Measurements from ENCODE around the gene ZNF14. TPM values are rescaled to one million over a fixed set of nuclear protein-coding genes. Genes with fewer than 3 reads are reported as not detected.

ZNF14 gene
- polyA plus RNA-seq, 3 donors, result 0.88 to 2.1 (median 1.2) TPM

DNA sequence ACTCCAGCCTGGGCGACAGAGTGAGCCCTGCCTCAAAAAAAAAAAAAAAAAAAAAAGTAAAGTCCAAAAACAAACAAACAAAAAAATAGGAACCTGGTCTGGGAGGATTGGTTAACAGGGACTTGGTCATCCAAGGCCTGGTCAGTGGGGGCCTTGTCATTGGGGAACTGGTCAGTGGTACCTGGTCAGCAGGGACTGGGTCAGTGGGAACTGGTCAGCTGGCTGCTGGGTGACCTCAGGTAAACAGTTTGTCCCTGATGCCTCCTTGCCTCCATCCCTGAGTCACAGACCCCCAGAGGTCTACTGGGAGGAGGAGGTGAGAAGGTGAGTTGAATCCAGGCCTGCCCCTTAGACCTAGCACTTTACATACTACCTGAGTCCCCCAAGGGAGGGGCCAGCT lies 5.7 kb upstream of the ZNF14 start:
- Histone ChIP-seq H4K20me1 (ENCODE audit: insufficient read depth, low read length) (no peaks in the 10 kb centered on the region), H3K4me3 (replicated peaks in 1 of 3; ENCODE audit: low read depth in 2 of 3, low read length in 3 of 3) (no peak overlapping the region), H3K27me3 (ENCODE audit: control insufficient read depth in 2 of 2, insufficient read depth in 2 of 2, low read length in 2 of 2) (no peaks in the 10 kb centered on the region), H3K4me2 (replicated peaks; ENCODE audit: extremely low read depth, low read length, poor library complexity, severe bottlenecking) (no peak overlapping the region), H3K4me1 (ENCODE audit: control insufficient read depth in 1 of 2, insufficient read depth in 2 of 2, low read length in 2 of 2) (peaks cover 0 to under 1% of the 10 kb centered on the region in 2 donors), H3K79me2 (ENCODE audit: insufficient read depth, low read length) (no peaks in the 10 kb centered on the region), H3K27ac (ENCODE audit: low read depth in 1 of 2, low read length in 2 of 2) (no peak overlapping the region), H2AFZ (ENCODE audit: insufficient read depth, low read depth, low read length, poor library complexity, severe bottlenecking) (no peak overlapping the region), H3K9ac (ENCODE audit: insufficient read depth, low read length, poor library complexity, severe bottlenecking) (no peak overlapping the region), H3K9me3 (replicated peaks in 1 of 2; ENCODE audit: control insufficient read depth in 1 of 2, insufficient read depth in 1 of 2, low read length in 2 of 2) (peaks cover 72 to 93% of the 10 kb centered on the region in 2 donors), H3K36me3 (replicated peaks in 1 of 2; ENCODE audit: control insufficient read depth in 1 of 2, insufficient read depth in 2 of 2, low read length in 2 of 2) (no peaks in the 10 kb centered on the region)
- no CpG with 5 or more reads among the region's 1 CpG for WGBS (ENCODE audit: insufficient coverage)
- H3K27ac Mint-ChIP-seq, result no peak overlapping the region
- H3K9me3 Mint-ChIP-seq, result peaks cover 61 to 97% (median 92%) of the 10 kb centered on the region in 7 donors
- peaks cover under 1% of the 10 kb centered on the region for H3K4me1 Mint-ChIP-seq
- TF ChIP-seq, protein P1, sequence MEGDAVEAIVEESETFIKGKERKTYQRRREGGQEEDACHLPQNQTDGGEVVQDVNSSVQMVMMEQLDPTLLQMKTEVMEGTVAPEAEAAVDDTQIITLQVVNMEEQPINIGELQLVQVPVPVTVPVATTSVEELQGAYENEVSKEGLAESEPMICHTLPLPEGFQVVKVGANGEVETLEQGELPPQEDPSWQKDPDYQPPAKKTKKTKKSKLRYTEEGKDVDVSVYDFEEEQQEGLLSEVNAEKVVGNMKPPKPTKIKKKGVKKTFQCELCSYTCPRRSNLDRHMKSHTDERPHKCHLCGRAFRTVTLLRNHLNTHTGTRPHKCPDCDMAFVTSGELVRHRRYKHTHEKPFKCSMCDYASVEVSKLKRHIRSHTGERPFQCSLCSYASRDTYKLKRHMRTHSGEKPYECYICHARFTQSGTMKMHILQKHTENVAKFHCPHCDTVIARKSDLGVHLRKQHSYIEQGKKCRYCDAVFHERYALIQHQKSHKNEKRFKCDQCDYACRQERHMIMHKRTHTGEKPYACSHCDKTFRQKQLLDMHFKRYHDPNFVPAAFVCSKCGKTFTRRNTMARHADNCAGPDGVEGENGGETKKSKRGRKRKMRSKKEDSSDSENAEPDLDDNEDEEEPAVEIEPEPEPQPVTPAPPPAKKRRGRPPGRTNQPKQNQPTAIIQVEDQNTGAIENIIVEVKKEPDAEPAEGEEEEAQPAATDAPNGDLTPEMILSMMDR (IDR thresholded peaks at IDR 0.05), result no peak
- no peaks in the 10 kb centered on the region for H3K36me3 Mint-ChIP-seq
- DNase-seq, result no peak
- H3K27me3 Mint-ChIP-seq (ENCODE audit: low read depth in 3 of 3), result peaks cover 1 to 6% (median 4%) of the 10 kb centered on the region in 3 donors
- intact Hi-C loops (cut with micrococcal nuclease), result no loop called here
- no peak overlapping the region for H3K4me3 Mint-ChIP-seq

DNA sequence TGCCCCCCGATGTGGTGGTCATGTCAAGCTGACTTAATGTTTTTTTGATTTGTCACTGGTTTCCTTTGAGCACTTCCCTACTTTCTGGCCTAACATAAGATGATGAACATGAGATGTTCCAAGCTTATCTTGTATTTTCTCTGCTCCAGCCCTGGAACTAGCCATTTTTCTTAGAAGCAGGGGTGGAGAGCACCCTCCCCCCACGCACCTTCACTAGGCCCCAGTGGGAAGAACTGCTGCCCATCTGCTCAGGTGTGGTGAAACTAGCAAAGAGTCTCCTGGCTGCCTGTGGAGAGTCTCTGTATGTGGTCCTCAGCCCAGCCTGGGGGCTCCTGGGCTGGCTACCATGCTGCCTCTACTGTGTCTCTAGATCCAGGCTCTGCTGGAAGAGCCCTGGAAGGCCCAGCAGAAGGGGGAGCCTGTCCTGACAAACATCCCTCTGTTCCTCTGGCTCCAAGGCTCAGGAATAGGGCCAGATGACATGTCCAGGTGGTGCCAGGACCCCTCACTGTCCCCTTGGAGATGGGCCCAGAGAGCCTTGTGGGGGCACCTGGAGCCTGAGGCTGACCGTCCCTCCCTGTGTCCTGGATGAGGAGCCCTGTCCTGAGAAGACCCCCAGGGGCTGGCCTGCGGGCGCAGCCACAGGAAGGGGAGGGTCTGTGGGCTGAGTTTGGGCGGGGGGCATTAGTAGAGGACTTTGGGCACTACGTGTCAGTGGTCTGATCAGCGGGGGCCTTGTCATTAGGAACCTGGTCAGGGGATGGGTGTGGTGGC lies 4.8 kb upstream of the ZNF14 start:
- Mint-ChIP-seq H3K4me1 (peaks cover 7% of the 10 kb centered on the region), H3K9me3 (peaks cover 54 to 97% (median 89%) of the 10 kb centered on the region in 7 donors), H3K27ac (no peak overlapping the region), H3K27me3 (ENCODE audit: low read depth in 3 of 3) (peaks cover 1 to 9% (median 5%) of the 10 kb centered on the region in 3 donors), H3K36me3 (no peaks in the 10 kb centered on the region), H3K4me3 (no peak overlapping the region)
- TF ChIP-seq, protein P1 (IDR thresholded peaks at IDR 0.05), result no peak
- Histone ChIP-seq H3K9me3 (replicated peaks in 1 of 2; ENCODE audit: control insufficient read depth in 1 of 2, insufficient read depth in 1 of 2, low read length in 2 of 2) (peaks cover 64 to 85% of the 10 kb centered on the region in 2 donors), H3K27me3 (ENCODE audit: control insufficient read depth in 2 of 2, insufficient read depth in 2 of 2, low read length in 2 of 2) (no peaks in the 10 kb centered on the region), H3K36me3 (replicated peaks in 1 of 2; ENCODE audit: control insufficient read depth in 1 of 2, insufficient read depth in 2 of 2, low read length in 2 of 2) (no peaks in the 10 kb centered on the region), H3K9ac (ENCODE audit: insufficient read depth, low read length, poor library complexity, severe bottlenecking) (no peak overlapping the region), H3K4me1 (ENCODE audit: control insufficient read depth in 1 of 2, insufficient read depth in 2 of 2, low read length in 2 of 2) (peaks cover 0 to 7% of the 10 kb centered on the region in 2 donors), H3K27ac (ENCODE audit: low read depth in 1 of 2, low read length in 2 of 2) (no peak overlapping the region), H3K79me2 (ENCODE audit: insufficient read depth, low read length) (peaks cover 1% of the 10 kb centered on the region), H4K20me1 (ENCODE audit: insufficient read depth, low read length) (no peaks in the 10 kb centered on the region), H3K4me3 (replicated peaks in 1 of 3; ENCODE audit: low read depth in 2 of 3, low read length in 3 of 3) (no peak overlapping the region), H2AFZ (ENCODE audit: insufficient read depth, low read depth, low read length, poor library complexity, severe bottlenecking) (no peak overlapping the region), H3K4me2 (replicated peaks; ENCODE audit: extremely low read depth, low read length, poor library complexity, severe bottlenecking) (no peak overlapping the region)
- intact Hi-C loops (cut with micrococcal nuclease), result no loop called here
- no peak for DNase-seq
- WGBS (ENCODE audit: insufficient coverage), result 88% methylated on average over 6 of the region's 8 CpGs
